ENCODE data around the gene VPS50.

Gene VPS50

DNA sequence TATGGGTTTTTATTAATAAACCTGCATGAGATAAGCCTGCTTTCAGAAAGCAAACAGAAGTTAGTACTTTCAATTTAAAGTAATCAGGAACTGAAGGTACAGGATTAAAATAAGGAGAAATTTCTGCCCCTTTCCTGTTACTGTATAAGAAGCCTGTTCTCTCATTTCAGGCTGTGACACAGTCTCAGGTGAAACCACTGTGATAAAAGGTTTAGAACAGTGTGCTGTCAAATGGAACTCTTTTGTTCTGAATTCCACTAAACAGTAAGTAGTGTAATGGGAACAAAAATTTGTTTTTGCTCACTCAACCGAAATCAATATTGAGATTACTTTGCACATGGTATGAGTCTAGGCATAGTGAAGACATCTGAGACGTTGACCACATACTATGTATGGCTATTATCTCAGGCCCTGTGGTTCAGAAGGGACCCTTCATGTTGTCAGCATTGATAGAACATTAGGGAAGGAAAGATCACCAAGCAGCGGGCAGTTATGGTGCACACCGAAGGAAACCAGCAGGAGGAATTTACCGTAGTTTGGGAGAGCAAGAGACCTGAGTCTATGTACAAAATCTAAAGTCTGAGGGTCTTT is 20.8 kb upstream of the VPS50 start:
- TF ChIP-seq, protein P1, sequence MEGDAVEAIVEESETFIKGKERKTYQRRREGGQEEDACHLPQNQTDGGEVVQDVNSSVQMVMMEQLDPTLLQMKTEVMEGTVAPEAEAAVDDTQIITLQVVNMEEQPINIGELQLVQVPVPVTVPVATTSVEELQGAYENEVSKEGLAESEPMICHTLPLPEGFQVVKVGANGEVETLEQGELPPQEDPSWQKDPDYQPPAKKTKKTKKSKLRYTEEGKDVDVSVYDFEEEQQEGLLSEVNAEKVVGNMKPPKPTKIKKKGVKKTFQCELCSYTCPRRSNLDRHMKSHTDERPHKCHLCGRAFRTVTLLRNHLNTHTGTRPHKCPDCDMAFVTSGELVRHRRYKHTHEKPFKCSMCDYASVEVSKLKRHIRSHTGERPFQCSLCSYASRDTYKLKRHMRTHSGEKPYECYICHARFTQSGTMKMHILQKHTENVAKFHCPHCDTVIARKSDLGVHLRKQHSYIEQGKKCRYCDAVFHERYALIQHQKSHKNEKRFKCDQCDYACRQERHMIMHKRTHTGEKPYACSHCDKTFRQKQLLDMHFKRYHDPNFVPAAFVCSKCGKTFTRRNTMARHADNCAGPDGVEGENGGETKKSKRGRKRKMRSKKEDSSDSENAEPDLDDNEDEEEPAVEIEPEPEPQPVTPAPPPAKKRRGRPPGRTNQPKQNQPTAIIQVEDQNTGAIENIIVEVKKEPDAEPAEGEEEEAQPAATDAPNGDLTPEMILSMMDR (IDR thresholded peaks at IDR 0.05; ENCODE audit: low read depth, low read length, poor library complexity, severe bottlenecking): no peak
- TF ChIP-seq EZH2phosphoT487 (IDR thresholded peaks at IDR 0.05; ENCODE audit: borderline replicate concordance, low read length): no peak
- H3F3A ChIP-seq (ENCODE audit: control insufficient read depth, insufficient read depth): no peaks in the 10 kb centered on the region
- no peaks in the 10 kb centered on the region for H3K79me2 ChIP-seq (ENCODE audit: control insufficient read depth, low read length)
- no peak overlapping the region for H3K27ac ChIP-seq (ENCODE audit: low read depth, low read length)
- H3K4me2 ChIP-seq (ENCODE audit: low read length): no peak overlapping the region
- no peaks in the 10 kb centered on the region for H3K9me3 ChIP-seq (ENCODE audit: control insufficient read depth, insufficient read depth, low read length)
- H4K20me1 ChIP-seq (ENCODE audit: control insufficient read depth, insufficient read depth, low read depth, low read length): no peaks in the 10 kb centered on the region
- H3K4me3 ChIP-seq (ENCODE audit: low read length): no peak overlapping the region
- H3K27me3 ChIP-seq (ENCODE audit: control insufficient read depth, low read length): peaks cover 25% of the 10 kb centered on the region
- H3K36me3 ChIP-seq (ENCODE audit: control insufficient read depth, low read length): no peaks in the 10 kb centered on the region
- H3K9me2 ChIP-seq (replicated peaks; ENCODE audit: control insufficient read depth, low read length): no peaks in the 10 kb centered on the region
- no peaks in the 10 kb centered on the region for H3K4me1 ChIP-seq (ENCODE audit: control insufficient read depth, low read length)

DNA sequence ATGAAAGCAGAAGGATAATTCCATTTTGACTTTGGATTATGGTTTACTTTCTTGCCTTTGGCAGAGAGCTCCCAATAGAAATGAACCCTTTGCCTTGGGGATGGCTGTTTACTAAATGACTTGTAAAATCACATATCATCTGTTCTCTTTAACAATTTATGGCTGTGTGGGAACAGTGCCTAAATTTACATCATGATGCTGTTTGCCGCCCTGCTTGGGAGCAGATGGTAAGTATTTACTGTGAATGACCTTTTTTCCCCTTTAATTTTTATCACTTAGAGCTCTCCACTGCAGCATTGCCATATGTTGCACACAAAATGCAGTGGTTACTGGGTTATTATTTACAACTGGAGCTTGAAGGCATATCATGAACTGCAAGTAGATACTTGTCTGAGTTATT is 19.3 kb upstream of the VPS50 start:
- H3K27ac ChIP-seq (ENCODE audit: low read depth, low read length): no peak overlapping the region
- H3K36me3 ChIP-seq (ENCODE audit: control insufficient read depth, low read length): no peaks in the 10 kb centered on the region
- no peak overlapping the region for H3K4me2 ChIP-seq (ENCODE audit: low read length)
- peaks cover 28% of the 10 kb centered on the region for H3K27me3 ChIP-seq (ENCODE audit: control insufficient read depth, low read length)
- no peaks in the 10 kb centered on the region for H3K9me3 ChIP-seq (ENCODE audit: control insufficient read depth, insufficient read depth, low read length)
- H3K4me3 ChIP-seq (ENCODE audit: low read length): no peak overlapping the region
- no peaks in the 10 kb centered on the region for H3K4me1 ChIP-seq (ENCODE audit: control insufficient read depth, low read length)
- TF ChIP-seq EZH2phosphoT487 (IDR thresholded peaks at IDR 0.05; ENCODE audit: borderline replicate concordance, low read length): no peak
- TF ChIP-seq, protein P1 (IDR thresholded peaks at IDR 0.05; ENCODE audit: low read depth, low read length, poor library complexity, severe bottlenecking): no peak
- H3K9me2 ChIP-seq (replicated peaks; ENCODE audit: control insufficient read depth, low read length): no peaks in the 10 kb centered on the region
- H3F3A ChIP-seq (ENCODE audit: control insufficient read depth, insufficient read depth): no peaks in the 10 kb centered on the region
- H3K79me2 ChIP-seq (ENCODE audit: control insufficient read depth, low read length): no peaks in the 10 kb centered on the region
- no peaks in the 10 kb centered on the region for H4K20me1 ChIP-seq (ENCODE audit: control insufficient read depth, insufficient read depth, low read depth, low read length)

DNA sequence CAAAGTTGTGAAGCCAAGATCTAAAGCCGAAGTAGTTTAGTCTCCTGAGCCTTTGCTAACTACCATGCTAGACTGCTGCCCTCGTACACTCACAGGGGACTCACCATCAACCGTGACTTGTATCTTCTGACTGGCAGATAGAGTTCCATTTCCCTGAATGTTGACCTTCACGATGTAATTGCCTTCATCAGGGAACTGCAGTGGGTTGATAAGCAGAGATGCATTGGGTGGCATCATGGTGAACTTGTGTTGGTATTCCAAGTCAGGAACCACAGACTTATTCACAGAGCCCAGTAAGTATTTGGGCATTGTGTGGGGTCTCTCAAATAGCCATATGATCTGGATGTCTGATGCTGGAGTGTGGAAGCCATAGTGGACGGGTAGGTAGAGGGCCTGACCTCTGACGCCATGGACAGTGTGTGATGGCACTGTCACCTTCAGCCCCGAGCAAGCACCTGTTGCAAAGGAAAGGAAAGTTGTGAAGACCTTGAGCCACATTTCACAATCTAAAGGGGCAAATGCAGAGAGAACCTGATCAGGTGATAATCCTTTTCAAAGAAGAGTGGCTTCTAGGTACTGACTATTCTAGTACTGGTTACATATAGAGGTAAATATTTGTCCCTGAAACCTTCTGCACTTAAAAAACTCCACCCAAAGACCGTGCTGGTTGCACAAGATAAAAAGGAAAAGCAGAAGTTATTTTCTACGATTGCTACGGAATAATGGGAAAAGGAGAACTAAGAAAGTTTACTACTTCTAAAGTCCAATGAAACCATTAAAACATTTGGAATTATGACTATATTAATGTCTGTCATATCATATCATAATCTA is 13.0 kb upstream of the VPS50 start:
- Histone ChIP-seq H3K36me3 (ENCODE audit: control insufficient read depth, low read length) (no peaks in the 10 kb centered on the region), H3K27me3 (ENCODE audit: control insufficient read depth, low read length) (peaks cover 24% of the 10 kb centered on the region; the same call in 1 of the 2 replicates), H3K4me3 (ENCODE audit: low read length) (no peak overlapping the region), H3K9me2 (replicated peaks; ENCODE audit: control insufficient read depth, low read length) (no peaks in the 10 kb centered on the region), H3K4me2 (ENCODE audit: low read length) (no peak overlapping the region), H3K27ac (ENCODE audit: low read depth, low read length) (no peak overlapping the region), H3K9me3 (ENCODE audit: control insufficient read depth, insufficient read depth, low read length) (no peaks in the 10 kb centered on the region), H3K79me2 (ENCODE audit: control insufficient read depth, low read length) (no peaks in the 10 kb centered on the region), H3K4me1 (ENCODE audit: control insufficient read depth, low read length) (no peaks in the 10 kb centered on the region), H4K20me1 (ENCODE audit: control insufficient read depth, insufficient read depth, low read depth, low read length) (no peaks in the 10 kb centered on the region), H3F3A (ENCODE audit: control insufficient read depth, insufficient read depth) (no peaks in the 10 kb centered on the region)
- TF ChIP-seq, protein P1 (IDR thresholded peaks at IDR 0.05; ENCODE audit: low read depth, low read length, poor library complexity, severe bottlenecking): no peak
- TF ChIP-seq EZH2phosphoT487 (IDR thresholded peaks at IDR 0.05; ENCODE audit: borderline replicate concordance, low read length): no peak

Measured in DOHH2 (cell line).